GM13976 (cell line): ENCODE data around the gene DROSHA.

Source experiments
- DNase-seq: peaks from one replicate; pipeline ENCODE4 v3.0.0; 2012; ENCODE audit warnings: low spot score
- in situ Hi-C: fragments of 300-500 bp; cut with MboI; formaldehyde crosslinking; loops from one replicate; pipeline ENCODE4 v1.12.0; 2022; ENCODE audit warnings: low sequenced_read_pairs, mixed read lengths, inconsistent platforms; ENCODE audit not compliant: unreplicated experiment
- TF ChIP-seq, protein P1 (sequence below): IDR thresholded peaks from 2 replicates; pipeline ENCODE4 v1.5.1; 2012; ENCODE audit warnings: borderline replicate concordance, mild to moderate bottlenecking; ENCODE audit not compliant: insufficient read depth; ENCODE audit errors: extremely low read depth, missing control alignments, control extremely low read depth

The DROSHA gene

DNA sequence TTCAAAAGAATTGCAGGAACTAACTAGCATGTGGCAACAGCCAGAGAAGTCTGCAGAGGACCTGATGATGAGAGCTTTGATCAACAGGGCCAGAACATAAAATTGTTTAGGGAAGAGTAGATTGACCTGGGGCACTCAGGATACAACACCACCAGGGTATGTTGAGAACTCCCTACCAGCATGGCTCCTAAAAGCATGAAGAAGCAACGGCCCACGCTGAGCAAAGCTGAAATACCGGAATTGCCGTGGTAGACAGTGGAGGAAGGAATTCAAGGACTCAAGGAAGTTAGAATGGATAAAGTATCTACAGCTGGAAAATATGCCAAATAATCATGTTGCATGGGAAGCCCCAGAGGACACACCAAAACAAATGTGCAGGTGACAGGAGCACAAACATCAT is 31.6 kb downstream of the DROSHA start:
- in situ Hi-C loops = no loop called here
- no peak for DNase-seq
- TF ChIP-seq, protein P1, sequence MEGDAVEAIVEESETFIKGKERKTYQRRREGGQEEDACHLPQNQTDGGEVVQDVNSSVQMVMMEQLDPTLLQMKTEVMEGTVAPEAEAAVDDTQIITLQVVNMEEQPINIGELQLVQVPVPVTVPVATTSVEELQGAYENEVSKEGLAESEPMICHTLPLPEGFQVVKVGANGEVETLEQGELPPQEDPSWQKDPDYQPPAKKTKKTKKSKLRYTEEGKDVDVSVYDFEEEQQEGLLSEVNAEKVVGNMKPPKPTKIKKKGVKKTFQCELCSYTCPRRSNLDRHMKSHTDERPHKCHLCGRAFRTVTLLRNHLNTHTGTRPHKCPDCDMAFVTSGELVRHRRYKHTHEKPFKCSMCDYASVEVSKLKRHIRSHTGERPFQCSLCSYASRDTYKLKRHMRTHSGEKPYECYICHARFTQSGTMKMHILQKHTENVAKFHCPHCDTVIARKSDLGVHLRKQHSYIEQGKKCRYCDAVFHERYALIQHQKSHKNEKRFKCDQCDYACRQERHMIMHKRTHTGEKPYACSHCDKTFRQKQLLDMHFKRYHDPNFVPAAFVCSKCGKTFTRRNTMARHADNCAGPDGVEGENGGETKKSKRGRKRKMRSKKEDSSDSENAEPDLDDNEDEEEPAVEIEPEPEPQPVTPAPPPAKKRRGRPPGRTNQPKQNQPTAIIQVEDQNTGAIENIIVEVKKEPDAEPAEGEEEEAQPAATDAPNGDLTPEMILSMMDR = no peak

DNA sequence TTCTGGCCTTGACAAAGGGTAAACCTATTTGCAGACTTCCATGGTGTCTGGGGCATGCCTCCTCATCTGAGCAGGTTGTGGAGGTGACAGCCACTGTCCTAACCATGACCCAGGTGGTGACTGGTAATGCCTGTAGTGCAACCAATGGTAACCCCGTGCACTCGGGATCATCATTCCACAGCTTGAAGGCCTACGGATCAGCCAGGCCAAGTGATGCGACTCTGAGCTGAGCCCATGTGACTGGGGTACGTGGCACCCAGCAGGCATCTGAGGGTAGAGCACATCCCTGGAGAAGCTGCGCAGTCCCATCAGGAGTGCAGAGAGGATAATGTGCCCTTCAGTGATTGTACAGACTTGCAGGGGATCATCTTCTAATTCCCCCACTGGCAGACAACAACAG is 35.0 kb downstream of the DROSHA start:
- TF ChIP-seq, protein P1 = no peak
- no peak for DNase-seq
- in situ Hi-C loops = no loop called here

DNA sequence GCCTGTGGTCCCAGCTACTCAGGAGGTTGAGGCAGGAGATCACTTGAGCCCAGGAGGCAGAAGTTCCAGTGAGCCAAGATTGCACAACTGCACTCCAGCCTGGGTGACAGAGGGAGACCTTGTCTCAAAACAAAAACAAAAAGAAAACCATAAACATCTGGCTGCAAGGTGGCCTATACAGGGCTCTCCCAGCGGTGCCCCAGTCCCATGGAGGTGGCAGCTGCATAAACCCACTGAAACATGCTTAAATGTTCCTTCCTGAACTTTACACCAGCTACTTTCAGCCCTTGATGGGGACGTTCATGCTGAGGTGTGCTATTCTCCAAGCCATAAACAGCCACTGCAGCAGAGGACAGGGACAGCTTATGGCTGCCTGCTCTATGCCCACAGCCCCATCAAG is 35.6 kb downstream of the DROSHA start:
- TF ChIP-seq, protein P1 = no peak
- DNase-seq = no peak
- in situ Hi-C loops = no loop called here

DNA sequence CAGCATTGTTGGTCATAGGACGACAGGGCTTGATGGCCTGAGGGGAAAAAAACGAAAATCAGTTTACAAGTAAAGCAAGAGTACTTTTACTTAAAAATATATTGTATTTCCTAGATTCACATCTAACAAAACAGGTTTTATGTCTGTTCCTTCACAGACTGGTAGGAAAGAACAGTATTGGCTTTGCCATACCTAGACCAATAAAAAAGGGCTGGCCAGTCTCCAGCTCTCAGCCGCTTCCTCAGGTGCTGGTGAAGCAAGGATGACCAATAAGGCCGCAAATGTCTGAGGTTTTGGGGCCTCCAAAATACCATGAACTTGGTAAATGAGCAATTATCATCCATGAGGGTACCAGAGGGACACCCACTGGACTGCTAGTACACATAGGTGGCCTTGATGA is 36.6 kb downstream of the DROSHA start:
- no peak for DNase-seq
- TF ChIP-seq, protein P1 = no peak
- in situ Hi-C loops = no loop called here

DNA sequence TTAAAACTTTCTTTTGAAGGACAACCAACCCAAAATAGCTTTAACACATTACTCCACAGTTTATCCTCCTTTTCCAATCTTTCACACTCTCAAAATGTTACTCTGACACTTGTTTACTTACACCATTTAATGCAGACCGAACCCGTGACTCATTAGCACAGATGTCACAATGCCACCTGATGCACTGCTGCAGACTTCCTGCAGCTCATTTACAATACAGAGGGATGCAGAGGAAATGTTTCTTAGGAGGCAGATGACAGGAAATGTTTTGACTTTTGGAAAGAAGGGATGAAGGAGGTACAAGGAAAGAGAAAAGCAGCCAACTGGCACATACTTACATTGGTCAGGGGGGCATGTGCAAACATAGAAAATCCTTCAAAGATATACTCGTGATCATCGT is 39.0 kb downstream of the DROSHA start:
- no peak for DNase-seq
- in situ Hi-C loops = no loop called here
- TF ChIP-seq, protein P1 = no peak

DNA sequence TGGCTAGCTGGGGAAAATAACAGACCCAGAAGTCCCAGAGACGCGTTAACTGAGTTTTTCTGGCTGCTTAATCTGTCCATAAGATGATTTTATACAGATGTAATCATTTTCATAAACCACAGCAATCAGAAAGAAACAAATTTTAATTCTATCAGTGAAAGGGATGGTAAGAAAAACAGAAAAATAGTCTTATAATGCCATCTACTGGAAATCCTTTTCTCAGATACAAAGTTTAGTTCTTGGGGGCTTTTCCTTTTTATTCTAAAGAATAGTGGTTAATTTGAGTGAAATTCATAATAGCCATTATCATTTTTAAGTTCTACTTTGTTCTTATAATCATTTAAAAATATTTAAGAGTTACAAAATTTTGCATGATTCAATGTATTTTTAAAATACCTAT is 44.4 kb downstream of the DROSHA start:
- in situ Hi-C loops = no loop called here
- no peak for DNase-seq
- TF ChIP-seq, protein P1 = no peak

DNA sequence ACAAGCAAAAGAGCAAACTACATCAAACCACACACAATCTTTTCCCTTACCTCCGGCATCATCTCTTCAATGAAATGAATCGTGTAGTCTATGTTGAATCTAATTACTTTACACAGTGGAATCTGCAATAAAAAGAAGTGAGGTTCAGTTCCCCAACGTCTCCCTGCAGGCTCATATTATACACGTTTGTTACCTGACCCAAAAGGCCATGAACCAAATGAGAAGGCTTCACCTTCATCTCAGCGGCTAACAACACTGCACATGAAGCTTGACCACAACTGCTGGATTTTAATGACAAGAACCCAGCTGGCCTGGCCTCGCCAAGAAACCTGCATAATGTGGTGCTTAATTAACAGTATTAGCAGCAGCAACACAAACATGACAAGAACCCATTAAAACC is 45.5 kb downstream of the DROSHA start:
- TF ChIP-seq, protein P1 = no peak

More for the DNA sequence above, 45.5 kb downstream of the DROSHA start:
- no peak for DNase-seq
- in situ Hi-C loops = no loop called here
